SJSA1 (cell line): ENCODE results near the gene SEC24C. TPM values are rescaled to one million over a fixed set of nuclear protein-coding genes. Genes with fewer than 3 reads are reported as not detected.
"Not testable (repeated sequence)": the region's sequence is repeated elsewhere in the genome, so short reads cannot be mapped to it uniquely, and the experiment has no call there.

Source experiments
- DNase-seq, 2 experiments: peaks; one replicate each; pipeline ENCODE4 v3.0.0-alpha.2; 2015 to 2020; ENCODE audit warnings: low spot score in 2 of 2, low read depth in 1 of 2
- H3K27ac ChIP-seq: fragments of 250-450 bp; sonication (Bioruptor Pico); 2 replicates; pipeline ENCODE4 v1.5.1; 2020; ENCODE audit warnings: mild to moderate bottlenecking, moderate library complexity
- H3K27me3 ChIP-seq: fragments of 250-450 bp; sonication (Bioruptor Pico); replicated peaks from 2 replicates; pipeline ENCODE4 v1.5.1; 2020; ENCODE audit warnings: mild to moderate bottlenecking, moderate library complexity
- H3K36me3 ChIP-seq: fragments of 250-450 bp; sonication (Bioruptor Pico); 2 replicates; pipeline ENCODE4 v1.5.1; 2020; ENCODE audit warnings: mild to moderate bottlenecking
- H3K4me1 ChIP-seq: fragments of 250-450 bp; sonication (Bioruptor Pico); replicated peaks from 2 replicates; pipeline ENCODE4 v1.6.1; 2021; ENCODE audit warnings: mild to moderate bottlenecking
- H3K4me3 ChIP-seq: fragments of 250-450 bp; sonication (Bioruptor Pico); 2 replicates; pipeline ENCODE4 v1.5.1; 2020; ENCODE audit warnings: mild to moderate bottlenecking
- H3K9me3 ChIP-seq: fragments of 250-450 bp; sonication (Bioruptor Pico); replicated peaks from 2 replicates; pipeline ENCODE4 v1.5.1; 2020; ENCODE audit warnings: mild to moderate bottlenecking
- total RNA-seq: library from RNA; depleted of rRNA; stranded (reverse); fragments of >200 nt; shearing (Covaris generic); gene quantifications from 2 replicates; pipeline ENCODE4 v1.2.3, GENCODE V29; 2014; rRNA removed

The SEC24C gene, protein sequence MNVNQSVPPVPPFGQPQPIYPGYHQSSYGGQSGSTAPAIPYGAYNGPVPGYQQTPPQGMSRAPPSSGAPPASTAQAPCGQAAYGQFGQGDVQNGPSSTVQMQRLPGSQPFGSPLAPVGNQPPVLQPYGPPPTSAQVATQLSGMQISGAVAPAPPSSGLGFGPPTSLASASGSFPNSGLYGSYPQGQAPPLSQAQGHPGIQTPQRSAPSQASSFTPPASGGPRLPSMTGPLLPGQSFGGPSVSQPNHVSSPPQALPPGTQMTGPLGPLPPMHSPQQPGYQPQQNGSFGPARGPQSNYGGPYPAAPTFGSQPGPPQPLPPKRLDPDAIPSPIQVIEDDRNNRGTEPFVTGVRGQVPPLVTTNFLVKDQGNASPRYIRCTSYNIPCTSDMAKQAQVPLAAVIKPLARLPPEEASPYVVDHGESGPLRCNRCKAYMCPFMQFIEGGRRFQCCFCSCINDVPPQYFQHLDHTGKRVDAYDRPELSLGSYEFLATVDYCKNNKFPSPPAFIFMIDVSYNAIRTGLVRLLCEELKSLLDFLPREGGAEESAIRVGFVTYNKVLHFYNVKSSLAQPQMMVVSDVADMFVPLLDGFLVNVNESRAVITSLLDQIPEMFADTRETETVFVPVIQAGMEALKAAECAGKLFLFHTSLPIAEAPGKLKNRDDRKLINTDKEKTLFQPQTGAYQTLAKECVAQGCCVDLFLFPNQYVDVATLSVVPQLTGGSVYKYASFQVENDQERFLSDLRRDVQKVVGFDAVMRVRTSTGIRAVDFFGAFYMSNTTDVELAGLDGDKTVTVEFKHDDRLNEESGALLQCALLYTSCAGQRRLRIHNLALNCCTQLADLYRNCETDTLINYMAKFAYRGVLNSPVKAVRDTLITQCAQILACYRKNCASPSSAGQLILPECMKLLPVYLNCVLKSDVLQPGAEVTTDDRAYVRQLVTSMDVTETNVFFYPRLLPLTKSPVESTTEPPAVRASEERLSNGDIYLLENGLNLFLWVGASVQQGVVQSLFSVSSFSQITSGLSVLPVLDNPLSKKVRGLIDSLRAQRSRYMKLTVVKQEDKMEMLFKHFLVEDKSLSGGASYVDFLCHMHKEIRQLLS
- total RNA-seq: 42.6 and 66.5 TPM in 2 replicates

GRCh38 chr10:73743905-73744663 lies at the start of gene SEC24C:
SEC24C (plus strand) TSS chr10:73744372; CDS start chr10:73746833, 2,461 bp downstream.
- H3K4me3 ChIP-seq: peak within 1 kb of the TSS; percentile 60
- no peaks in the 10 kb centered on the region for H3K9me3 ChIP-seq
- no peaks in the 10 kb centered on the region for H3K27me3 ChIP-seq
- peaks cover 8% of the 10 kb centered on the region for H3K4me1 ChIP-seq
- peaks cover 49% of the 10 kb centered on the region for H3K36me3 ChIP-seq
- peak within 1 kb of the TSS; percentile 94 for H3K27ac ChIP-seq
- DNase-seq: peak; percentile 97 to 98

DNA sequence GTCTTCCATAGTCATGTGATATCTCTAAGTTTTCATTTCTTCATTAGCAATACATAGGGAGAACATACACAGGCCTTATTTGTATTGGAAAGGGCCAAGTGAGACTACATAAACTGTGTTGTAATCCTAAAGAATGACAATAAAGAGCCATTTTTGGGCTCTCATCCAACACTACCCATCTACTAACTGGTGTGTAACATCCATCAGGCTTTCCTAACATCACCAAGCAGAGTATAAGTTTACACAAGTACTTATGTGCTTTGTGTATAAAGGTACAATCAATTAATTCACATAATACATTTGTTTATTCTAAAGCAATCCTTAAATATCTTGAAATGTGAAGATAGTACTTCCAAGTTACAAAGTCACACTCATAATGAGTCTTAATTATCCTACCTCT lies 48.9 kb upstream of the SEC24C start:
- H3K9me3 ChIP-seq, H3K27ac ChIP-seq, DNase-seq, H3K27me3 ChIP-seq, H3K4me1 ChIP-seq, H3K4me3 ChIP-seq, H3K36me3 ChIP-seq: not testable (repeated sequence)

DNA sequence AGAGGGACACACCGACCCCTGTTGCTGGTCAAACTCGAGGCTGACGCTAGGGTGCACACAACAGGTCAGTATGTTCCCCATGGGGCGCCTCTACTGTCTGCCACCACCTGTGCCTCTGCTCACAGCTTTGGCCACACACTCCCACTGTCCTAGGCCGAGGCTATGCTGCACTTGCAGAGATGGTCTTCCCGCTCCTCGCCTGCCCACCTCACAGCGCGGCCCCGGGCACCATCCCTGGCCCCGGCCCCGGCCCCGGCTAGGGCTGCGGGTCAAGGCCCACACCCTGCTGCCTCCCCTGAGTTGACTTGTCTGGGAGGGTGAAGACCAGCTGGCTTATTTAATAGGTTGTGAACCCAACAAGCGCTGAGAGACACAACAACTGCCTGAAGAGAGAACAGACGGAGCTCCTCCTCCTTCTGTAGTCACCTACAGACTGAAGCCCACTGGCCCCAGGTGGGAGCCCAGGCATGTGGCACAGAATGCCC lies 46.5 kb upstream of the SEC24C start, which contains the start of gene AGAP5:
AGAP5 (minus strand) TSS at position 435 of the 485 bp plus-strand sequence; CDS start at position 81, 354 bp downstream.
- not testable (repeated sequence) for H3K9me3 ChIP-seq, H3K36me3 ChIP-seq, H3K4me3 ChIP-seq, H3K27ac ChIP-seq, H3K27me3 ChIP-seq, H3K4me1 ChIP-seq, DNase-seq

DNA sequence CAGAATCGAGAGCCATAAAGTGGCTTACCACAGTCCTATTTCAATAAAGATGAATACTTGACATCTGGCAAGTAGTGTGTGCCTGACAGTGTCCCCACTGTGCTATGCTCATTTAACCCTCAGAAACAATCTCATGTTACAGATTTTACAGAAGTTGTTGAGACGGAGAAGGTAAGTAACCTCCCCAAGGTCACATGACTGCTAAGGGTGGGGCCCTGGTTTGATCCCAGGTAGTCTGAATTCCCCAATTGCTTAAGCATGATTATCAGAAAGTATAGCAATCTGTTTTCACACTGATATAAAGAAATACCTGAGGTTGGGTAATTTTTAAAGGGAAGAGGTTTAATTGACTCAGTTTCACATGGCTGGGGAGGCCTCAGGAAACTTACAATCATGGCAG lies 45.4 kb upstream of the SEC24C start:
- not testable (repeated sequence) for H3K27me3 ChIP-seq

DNA sequence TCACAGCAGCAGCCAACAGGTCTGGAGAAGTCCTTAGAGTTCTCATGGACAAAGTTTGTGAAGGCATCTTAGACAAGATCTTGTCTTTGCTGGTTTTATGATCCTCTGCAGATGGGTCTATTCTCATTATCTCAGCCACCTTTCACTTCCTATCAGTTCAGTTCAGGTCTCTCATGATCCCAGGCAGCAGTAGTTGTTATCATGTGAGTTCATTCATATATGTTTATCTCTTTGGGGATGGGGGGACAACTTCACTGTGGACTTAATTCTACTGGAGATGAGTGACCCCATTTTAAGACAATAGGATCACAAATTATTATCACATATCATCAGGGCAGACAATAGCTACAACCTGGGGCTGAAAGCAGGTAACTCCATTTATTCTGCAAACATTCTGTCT lies 40.2 kb upstream of the SEC24C start:
- not testable (repeated sequence) for H3K9me3 ChIP-seq, H3K27me3 ChIP-seq, H3K36me3 ChIP-seq, H3K4me1 ChIP-seq, DNase-seq, H3K4me3 ChIP-seq, H3K27ac ChIP-seq

More for the DNA sequence above, 45.4 kb upstream of the SEC24C start:
- H3K4me3 ChIP-seq, H3K4me1 ChIP-seq, H3K9me3 ChIP-seq, DNase-seq, H3K36me3 ChIP-seq, H3K27ac ChIP-seq: not testable (repeated sequence)

DNA sequence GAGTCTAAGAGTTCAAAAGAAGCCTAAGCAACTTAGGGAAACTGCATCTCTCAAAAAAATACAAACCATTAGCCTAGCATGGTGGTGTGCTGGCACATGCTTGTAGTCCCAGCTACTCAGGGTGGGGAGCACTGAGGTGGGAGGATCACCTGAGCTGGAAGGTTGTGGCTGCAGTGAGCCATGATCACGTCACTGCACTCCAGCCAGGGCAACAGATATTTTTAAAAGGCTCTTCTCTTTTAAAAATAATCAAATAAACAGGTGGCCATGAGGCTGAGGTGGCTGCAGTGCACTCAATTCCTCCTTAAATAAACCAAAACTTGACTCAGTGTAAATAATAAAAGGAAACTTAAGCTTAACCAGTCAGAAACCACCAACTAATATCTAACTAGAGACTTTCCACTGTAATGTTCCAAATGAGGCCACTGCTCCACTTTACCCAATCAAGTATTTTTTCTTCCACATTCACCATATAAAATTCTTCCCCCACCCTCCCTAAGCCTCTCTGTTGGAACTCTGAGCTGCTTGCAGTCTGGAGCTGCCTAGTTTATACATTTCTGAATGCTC lies 38.6 kb upstream of the SEC24C start:
- not testable (repeated sequence) for DNase-seq, H3K27ac ChIP-seq, H3K4me1 ChIP-seq, H3K36me3 ChIP-seq, H3K9me3 ChIP-seq, H3K4me3 ChIP-seq, H3K27me3 ChIP-seq

DNA sequence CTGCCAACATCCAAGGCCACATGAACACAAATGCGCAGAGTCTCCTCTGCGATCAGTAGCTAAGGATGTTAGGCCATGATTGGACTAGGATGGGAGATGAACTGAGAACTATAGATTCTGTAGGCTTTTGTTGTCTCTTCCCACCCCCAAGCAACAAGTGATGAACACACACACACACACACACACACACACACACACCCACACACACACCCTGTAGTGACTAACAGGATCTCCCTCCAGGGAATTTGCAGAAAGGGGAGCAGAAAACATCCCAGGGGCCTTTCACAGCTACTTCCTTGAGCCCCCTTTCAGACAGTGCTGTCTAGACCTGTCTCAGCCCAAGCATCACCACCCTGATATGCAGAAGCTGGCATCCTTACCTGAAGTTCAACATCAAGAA lies 37.7 kb upstream of the SEC24C start:
- H3K36me3 ChIP-seq, H3K9me3 ChIP-seq, H3K27ac ChIP-seq, H3K4me1 ChIP-seq, H3K4me3 ChIP-seq, H3K27me3 ChIP-seq, DNase-seq: not testable (repeated sequence)

GRCh38 chr10:73707628-73708027 lies 36.5 kb upstream of the SEC24C start:
- H3K4me1 ChIP-seq, H3K36me3 ChIP-seq, H3K4me3 ChIP-seq, H3K9me3 ChIP-seq, DNase-seq, H3K27me3 ChIP-seq, H3K27ac ChIP-seq: not testable (repeated sequence)

DNA sequence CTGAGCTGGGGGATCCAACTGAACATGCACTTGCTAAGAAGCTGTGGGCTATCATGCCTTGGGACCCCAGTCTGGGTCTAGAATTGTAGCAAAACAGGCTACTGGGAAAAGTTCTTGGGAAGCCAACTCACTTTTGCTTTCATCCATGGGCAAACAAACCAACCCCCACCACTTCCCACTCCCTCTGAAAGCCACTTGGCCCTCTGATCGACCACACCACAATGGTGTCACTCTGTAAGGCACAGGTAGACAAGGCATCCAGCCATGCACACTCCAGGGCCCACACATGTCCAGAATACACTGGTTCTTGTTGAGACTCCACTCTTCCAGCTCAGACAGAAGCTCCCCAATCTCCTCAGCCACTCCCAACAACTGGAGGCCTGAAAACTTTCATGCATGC lies 36.0 kb upstream of the SEC24C start:
- not testable (repeated sequence) for DNase-seq, H3K27me3 ChIP-seq, H3K4me1 ChIP-seq, H3K4me3 ChIP-seq, H3K9me3 ChIP-seq, H3K27ac ChIP-seq, H3K36me3 ChIP-seq

DNA sequence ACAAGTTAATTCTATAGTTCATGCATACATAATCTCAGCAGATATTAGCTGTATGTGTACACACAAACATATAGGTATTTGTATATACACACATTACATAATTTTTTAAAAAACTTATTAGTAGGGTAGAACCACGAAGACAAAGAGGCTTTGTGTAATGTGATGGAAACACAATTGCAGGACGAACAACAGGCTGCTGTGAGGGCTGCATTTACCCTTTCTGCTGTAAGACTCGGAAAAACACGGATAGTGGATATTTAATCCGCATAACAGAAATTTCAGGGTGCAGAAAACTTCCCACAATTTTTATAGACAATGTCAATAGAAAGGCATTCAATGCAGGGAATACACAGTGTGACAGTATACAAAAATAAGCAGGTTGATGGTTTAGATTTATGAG lies 32.5 kb upstream of the SEC24C start:
- peaks cover 12% of the 10 kb centered on the region for H3K36me3 ChIP-seq
- not testable (repeated sequence) for DNase-seq, H3K9me3 ChIP-seq, H3K27ac ChIP-seq, H3K27me3 ChIP-seq, H3K4me1 ChIP-seq, H3K4me3 ChIP-seq

GRCh38 chr10:73713912-73714311 lies 30.3 kb upstream of the SEC24C start:
- H3K4me3 ChIP-seq, DNase-seq, H3K27ac ChIP-seq, H3K27me3 ChIP-seq, H3K4me1 ChIP-seq, H3K9me3 ChIP-seq: not testable (repeated sequence)
- peaks cover 27% of the 10 kb centered on the region for H3K36me3 ChIP-seq

DNA sequence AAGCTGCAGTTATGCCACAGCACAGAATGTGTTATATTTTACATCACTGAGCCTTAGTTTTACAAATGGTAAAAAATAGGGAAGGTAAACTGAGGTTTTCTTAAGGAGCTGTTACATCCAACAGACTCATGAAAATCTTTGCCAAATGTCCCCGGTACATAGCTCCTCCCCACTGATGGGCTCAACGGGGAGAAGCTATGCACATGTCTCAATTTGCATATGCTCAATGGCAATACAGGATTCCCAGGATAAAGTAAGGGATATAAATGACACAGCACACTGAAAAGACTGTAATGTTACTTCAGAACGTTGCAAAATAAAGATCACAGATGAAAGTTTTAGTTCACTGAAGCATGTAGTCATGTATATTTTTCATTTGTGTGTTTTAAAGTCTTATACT lies 29.7 kb upstream of the SEC24C start:
- H3K9me3 ChIP-seq, H3K4me3 ChIP-seq, DNase-seq, H3K27ac ChIP-seq, H3K4me1 ChIP-seq, H3K27me3 ChIP-seq: not testable (repeated sequence)
- H3K36me3 ChIP-seq: peaks cover 30% of the 10 kb centered on the region
